ENCODE measurements around the gene GNB1L. TPM values are rescaled to one million over a fixed set of nuclear protein-coding genes. Genes with fewer than 3 reads are reported as not detected.

GNB1L gene
- total RNA-seq, 1 donor: 4.0 TPM

DNA sequence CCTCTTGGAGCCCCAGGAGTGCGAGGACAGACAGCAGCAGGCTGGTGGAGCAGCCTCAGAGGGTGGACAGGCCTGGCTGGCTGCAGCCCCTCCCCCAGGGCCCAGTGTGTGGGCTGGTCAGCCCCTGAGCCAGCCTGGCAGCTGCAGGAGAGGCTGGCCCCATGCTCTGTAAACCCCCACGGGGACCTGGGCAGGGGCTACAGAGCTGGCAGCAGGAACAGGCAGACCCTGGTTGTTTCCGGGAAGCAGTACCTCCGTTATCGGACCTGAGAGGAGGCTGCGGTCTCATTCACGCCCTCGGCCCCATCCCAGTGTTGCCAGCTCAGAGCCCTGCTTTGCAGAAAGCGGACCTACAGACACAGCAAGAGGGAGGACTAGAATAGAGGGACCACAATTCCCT lies 48.4 kb upstream of the GNB1L start:
- no peaks in the 10 kb centered on the region for H3K27me3 ChIP-seq (ENCODE audit: insufficient read depth, low read length)
- H3K4me1 ChIP-seq (ENCODE audit: insufficient read depth, low read length): no peaks in the 10 kb centered on the region
- no peaks in the 10 kb centered on the region for H3K79me2 ChIP-seq (ENCODE audit: insufficient read depth, low read length)
- peak; percentile 60 for DNase-seq (ENCODE audit: insufficient read length, low spot score, missing footprints)
- no peak overlapping the region for H3K4me3 ChIP-seq (ENCODE audit: insufficient read depth, low read length)
- H2AFZ ChIP-seq (ENCODE audit: low read length): no peak overlapping the region
- TF ChIP-seq, protein P1, sequence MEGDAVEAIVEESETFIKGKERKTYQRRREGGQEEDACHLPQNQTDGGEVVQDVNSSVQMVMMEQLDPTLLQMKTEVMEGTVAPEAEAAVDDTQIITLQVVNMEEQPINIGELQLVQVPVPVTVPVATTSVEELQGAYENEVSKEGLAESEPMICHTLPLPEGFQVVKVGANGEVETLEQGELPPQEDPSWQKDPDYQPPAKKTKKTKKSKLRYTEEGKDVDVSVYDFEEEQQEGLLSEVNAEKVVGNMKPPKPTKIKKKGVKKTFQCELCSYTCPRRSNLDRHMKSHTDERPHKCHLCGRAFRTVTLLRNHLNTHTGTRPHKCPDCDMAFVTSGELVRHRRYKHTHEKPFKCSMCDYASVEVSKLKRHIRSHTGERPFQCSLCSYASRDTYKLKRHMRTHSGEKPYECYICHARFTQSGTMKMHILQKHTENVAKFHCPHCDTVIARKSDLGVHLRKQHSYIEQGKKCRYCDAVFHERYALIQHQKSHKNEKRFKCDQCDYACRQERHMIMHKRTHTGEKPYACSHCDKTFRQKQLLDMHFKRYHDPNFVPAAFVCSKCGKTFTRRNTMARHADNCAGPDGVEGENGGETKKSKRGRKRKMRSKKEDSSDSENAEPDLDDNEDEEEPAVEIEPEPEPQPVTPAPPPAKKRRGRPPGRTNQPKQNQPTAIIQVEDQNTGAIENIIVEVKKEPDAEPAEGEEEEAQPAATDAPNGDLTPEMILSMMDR (IDR thresholded peaks at IDR 0.05; ENCODE audit: extremely low read depth, low read depth, low read length): no peak
- no peaks in the 10 kb centered on the region for H3K36me3 ChIP-seq (ENCODE audit: insufficient read depth, low read length)
- H3K9me3 ChIP-seq (ENCODE audit: low read depth, low read length): no peaks in the 10 kb centered on the region
- no peaks in the 10 kb centered on the region for H4K20me1 ChIP-seq (ENCODE audit: insufficient read depth, low read length)
- no peak overlapping the region for H3K4me2 ChIP-seq (ENCODE audit: insufficient read depth, low read length)
- H3K27ac ChIP-seq (ENCODE audit: low read depth, low read length): no peak overlapping the region

DNA sequence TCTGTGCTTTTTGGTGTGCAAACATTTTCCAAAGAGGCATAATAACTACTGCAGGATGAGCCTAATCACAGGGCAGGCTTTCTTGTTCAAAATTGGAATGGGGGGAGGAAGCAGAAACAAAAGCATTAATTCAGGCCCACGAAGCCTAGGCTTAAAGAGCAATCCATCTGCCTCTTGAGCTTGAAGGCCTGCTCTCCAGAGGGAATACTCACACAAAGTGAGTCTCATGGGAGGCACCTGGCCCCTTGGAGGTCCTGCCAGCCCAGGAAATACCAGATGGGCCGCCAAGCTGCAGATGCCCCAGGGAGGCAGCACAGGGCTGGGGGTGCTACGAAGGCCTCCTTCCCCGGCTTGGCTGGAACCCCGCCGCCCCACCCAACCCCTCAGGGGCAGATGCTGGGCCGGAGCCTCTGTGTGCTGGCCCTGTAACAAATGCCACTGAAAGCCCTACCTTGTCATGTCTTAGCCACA lies 47.6 kb upstream of the GNB1L start:
- TF ChIP-seq, protein P1 (IDR thresholded peaks at IDR 0.05; ENCODE audit: extremely low read depth, low read depth, low read length): no peak
- no peak overlapping the region for H3K4me2 ChIP-seq (ENCODE audit: insufficient read depth, low read length)
- no peaks in the 10 kb centered on the region for H3K4me1 ChIP-seq (ENCODE audit: insufficient read depth, low read length)
- no peaks in the 10 kb centered on the region for H4K20me1 ChIP-seq (ENCODE audit: insufficient read depth, low read length)
- no peaks in the 10 kb centered on the region for H3K79me2 ChIP-seq (ENCODE audit: insufficient read depth, low read length)
- H3K36me3 ChIP-seq (ENCODE audit: insufficient read depth, low read length): no peaks in the 10 kb centered on the region
- H3K27me3 ChIP-seq (ENCODE audit: insufficient read depth, low read length): no peaks in the 10 kb centered on the region
- H3K4me3 ChIP-seq (ENCODE audit: insufficient read depth, low read length): no peak overlapping the region
- no peak overlapping the region for H2AFZ ChIP-seq (ENCODE audit: low read length)
- H3K27ac ChIP-seq (ENCODE audit: low read depth, low read length): no peak overlapping the region
- H3K9me3 ChIP-seq (ENCODE audit: low read depth, low read length): no peaks in the 10 kb centered on the region
- DNase-seq (ENCODE audit: insufficient read length, low spot score, missing footprints): no peak

DNA sequence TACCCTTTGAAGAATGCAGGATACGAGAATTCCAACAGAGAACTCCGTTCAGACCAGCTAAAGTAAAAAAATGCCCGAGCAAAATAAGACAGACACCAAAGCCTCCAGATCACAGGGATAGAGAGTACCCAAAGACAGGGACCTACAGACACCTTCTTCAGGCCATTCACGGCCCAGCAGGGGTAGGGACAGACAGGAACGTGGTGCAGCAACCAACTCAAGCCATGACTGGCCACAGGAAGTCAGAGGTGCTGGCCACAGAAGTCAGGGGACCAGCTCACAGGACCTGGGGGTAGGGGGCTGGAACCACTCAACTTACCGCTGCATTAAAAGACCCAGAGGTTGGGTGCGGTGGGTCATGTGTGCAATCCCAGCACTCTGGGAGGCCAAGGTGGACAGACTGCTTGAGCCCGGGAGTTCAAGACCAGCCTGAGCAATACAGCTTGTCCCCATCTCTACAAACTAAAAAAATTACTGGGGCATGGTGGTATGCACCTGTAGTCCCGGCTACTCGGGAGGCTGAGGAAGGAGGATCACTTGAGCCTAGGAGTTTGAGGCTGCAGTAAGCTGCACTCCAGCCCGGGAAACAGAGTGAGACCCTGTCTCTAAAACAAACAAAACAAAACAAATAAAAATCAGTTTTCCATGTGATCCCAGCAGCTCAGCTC lies 47.0 kb upstream of the GNB1L start:
- TF ChIP-seq, protein P1 (IDR thresholded peaks at IDR 0.05; ENCODE audit: extremely low read depth, low read depth, low read length): no peak
- no peak for DNase-seq (ENCODE audit: insufficient read length, low spot score, missing footprints)
- no peak overlapping the region for H3K4me2 ChIP-seq (ENCODE audit: insufficient read depth, low read length)
- no peaks in the 10 kb centered on the region for H3K36me3 ChIP-seq (ENCODE audit: insufficient read depth, low read length)
- no peak overlapping the region for H3K4me3 ChIP-seq (ENCODE audit: insufficient read depth, low read length)
- H3K9me3 ChIP-seq (ENCODE audit: low read depth, low read length): no peaks in the 10 kb centered on the region
- H3K27ac ChIP-seq (ENCODE audit: low read depth, low read length): no peak overlapping the region
- no peaks in the 10 kb centered on the region for H3K27me3 ChIP-seq (ENCODE audit: insufficient read depth, low read length)
- H4K20me1 ChIP-seq (ENCODE audit: insufficient read depth, low read length): no peaks in the 10 kb centered on the region
- H3K4me1 ChIP-seq (ENCODE audit: insufficient read depth, low read length): no peaks in the 10 kb centered on the region
- no peaks in the 10 kb centered on the region for H3K79me2 ChIP-seq (ENCODE audit: insufficient read depth, low read length)
- H2AFZ ChIP-seq (ENCODE audit: low read length): no peak overlapping the region

DNA sequence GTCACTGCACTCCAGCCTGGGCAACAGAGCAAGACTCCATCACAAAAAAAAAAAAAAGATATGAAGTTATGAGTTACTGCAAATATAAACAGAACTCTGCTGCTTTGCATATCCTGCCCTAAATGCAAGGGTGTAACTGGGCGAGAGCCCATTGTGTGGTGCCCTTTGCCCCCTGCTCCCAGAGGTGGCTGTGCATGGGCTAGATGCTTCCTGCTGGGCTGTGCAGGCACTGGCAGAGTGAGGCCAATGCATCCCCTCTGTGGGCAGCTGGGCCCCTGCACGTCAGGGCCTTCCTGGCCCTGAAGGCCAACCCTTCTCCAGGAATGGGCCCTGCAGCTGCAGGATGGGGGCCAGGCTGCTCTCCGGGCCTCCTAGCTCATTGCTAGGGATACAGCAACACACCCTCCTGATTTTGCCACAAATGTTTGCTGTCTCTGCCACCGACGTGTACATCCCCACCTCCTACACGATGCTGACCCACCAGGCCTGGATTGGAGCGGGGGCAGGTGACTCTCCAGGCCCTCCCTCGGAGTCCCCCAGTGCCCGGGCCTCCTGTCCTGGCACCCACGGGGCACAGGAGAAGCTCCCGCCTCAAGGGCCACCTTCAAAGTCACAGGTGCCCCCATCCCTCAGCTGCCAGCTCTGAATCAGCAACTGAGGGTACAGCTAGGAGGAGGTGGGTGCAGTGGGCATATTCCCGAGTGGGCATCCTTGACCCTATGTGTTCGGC lies 46.2 kb upstream of the GNB1L start:
- no peaks in the 10 kb centered on the region for H3K9me3 ChIP-seq (ENCODE audit: low read depth, low read length)
- TF ChIP-seq, protein P1 (IDR thresholded peaks at IDR 0.05; ENCODE audit: extremely low read depth, low read depth, low read length): no peak
- H3K4me3 ChIP-seq (ENCODE audit: insufficient read depth, low read length): no peak overlapping the region
- H2AFZ ChIP-seq (ENCODE audit: low read length): no peak overlapping the region
- H3K36me3 ChIP-seq (ENCODE audit: insufficient read depth, low read length): no peaks in the 10 kb centered on the region
- no peaks in the 10 kb centered on the region for H4K20me1 ChIP-seq (ENCODE audit: insufficient read depth, low read length)
- no peaks in the 10 kb centered on the region for H3K4me1 ChIP-seq (ENCODE audit: insufficient read depth, low read length)
- no peaks in the 10 kb centered on the region for H3K79me2 ChIP-seq (ENCODE audit: insufficient read depth, low read length)
- DNase-seq (ENCODE audit: insufficient read length, low spot score, missing footprints): no peak
- no peak overlapping the region for H3K4me2 ChIP-seq (ENCODE audit: insufficient read depth, low read length)
- no peak overlapping the region for H3K27ac ChIP-seq (ENCODE audit: low read depth, low read length)
- no peaks in the 10 kb centered on the region for H3K27me3 ChIP-seq (ENCODE audit: insufficient read depth, low read length)
